Measurements from ENCODE around the gene HPCAL1. TPM values are rescaled to one million over a fixed set of nuclear protein-coding genes. Genes with fewer than 3 reads are reported as not detected.

HPCAL1 gene
- total RNA-seq, 1 experiment from 2014 or later = 26.9 TPM

- intact Hi-C loops (cut with micrococcal nuclease; ENCODE audit: unreplicated experiment) = loop anchor here (10.0 kb wide), 1 partner anchor 162 kb away; no protein-coding TSS in a partner anchor
- H3K36me3 ChIP-seq (ENCODE audit: control insufficient read depth, insufficient read depth, low read length) = no peaks in the 10 kb centered on the region
- H3K4me3 ChIP-seq (ENCODE audit: low read depth, low read length) = no peak overlapping the region
- H3K4me1 Mint-ChIP-seq (ENCODE audit: low read depth, unreplicated experiment) = peaks cover 12% of the 10 kb centered on the region
- H3K9me3 ChIP-seq = no peaks in the 10 kb centered on the region
- no peaks in the 10 kb centered on the region for H3K9me3 Mint-ChIP-seq (ENCODE audit: unreplicated experiment)
- ChIA-PET CTCF (no interaction called here), POLR2A (no interaction called here)
- no TSS peak for BruUV-seq (replicated peaks)
- H3K27ac Mint-ChIP-seq (ENCODE audit: unreplicated experiment) = peak overlapping the region; percentile 75
- H3K27me3 Mint-ChIP-seq (ENCODE audit: insufficient read depth, unreplicated experiment) = no peaks in the 10 kb centered on the region
- H3K27me3 ChIP-seq (replicated peaks; ENCODE audit: control insufficient read depth, insufficient read depth, low read length) = no peaks in the 10 kb centered on the region
- peaks cover 14% of the 10 kb centered on the region for H3K4me1 ChIP-seq
- no peak for TF ChIP-seq CTCF (IDR thresholded peaks at IDR 0.05; ENCODE audit: insufficient read depth in 1 of 2, low read depth in 1 of 2, low read length in 1 of 2, severe bottlenecking in 1 of 2, unreplicated experiment in 1 of 2)
- H3K4me3 Mint-ChIP-seq (ENCODE audit: unreplicated experiment) = no peak overlapping the region
- DNase-seq = no peak
- H3K36me3 Mint-ChIP-seq (ENCODE audit: insufficient read depth, unreplicated experiment) = peaks cover 7% of the 10 kb centered on the region
Observed at GRCh38 chr2:10272464-10272863, 30.2 kb upstream of the HPCAL1 start.

GRCh38 chr2:10273215-10274175, 29.2 kb upstream of the HPCAL1 start:
- Mint-ChIP-seq H3K4me1 (ENCODE audit: low read depth, unreplicated experiment) (peaks cover 18% of the 10 kb centered on the region), H3K4me3 (ENCODE audit: unreplicated experiment) (no peak overlapping the region), H3K36me3 (ENCODE audit: insufficient read depth, unreplicated experiment) (peaks cover 7% of the 10 kb centered on the region), H3K27me3 (ENCODE audit: insufficient read depth, unreplicated experiment) (no peaks in the 10 kb centered on the region), H3K9me3 (ENCODE audit: unreplicated experiment) (no peaks in the 10 kb centered on the region), H3K27ac (ENCODE audit: unreplicated experiment) (no peak overlapping the region)
- no TSS peak for BruUV-seq (replicated peaks)
- Histone ChIP-seq H3K4me3 (ENCODE audit: low read depth, low read length) (no peak overlapping the region), H3K4me1 (peaks cover 16% of the 10 kb centered on the region), H3K9me3 (no peaks in the 10 kb centered on the region), H3K36me3 (ENCODE audit: control insufficient read depth, insufficient read depth, low read length) (no peaks in the 10 kb centered on the region), H3K27me3 (replicated peaks; ENCODE audit: control insufficient read depth, insufficient read depth, low read length) (no peaks in the 10 kb centered on the region)
- POLR2A ChIA-PET = no interaction called here
- intact Hi-C loops (cut with micrococcal nuclease; ENCODE audit: unreplicated experiment) = loop anchor here (10.0 kb wide), 1 partner anchor 161 kb away; no protein-coding TSS in a partner anchor
- CTCF ChIA-PET = no interaction called here
- TF ChIP-seq CTCF (IDR thresholded peaks at IDR 0.05; ENCODE audit: insufficient read depth in 1 of 2, low read depth in 1 of 2, low read length in 1 of 2, severe bottlenecking in 1 of 2, unreplicated experiment in 1 of 2) = no peak
- peak in 1 of 2 experiments; percentile 21 for DNase-seq

GRCh38 chr2:10274376-10274775, 28.3 kb upstream of the HPCAL1 start:
- intact Hi-C loops (cut with micrococcal nuclease; ENCODE audit: unreplicated experiment) = loop anchor here (10.0 kb wide), 1 partner anchor 160 kb away; no protein-coding TSS in a partner anchor
- no TSS peak for BruUV-seq (replicated peaks)
- Mint-ChIP-seq H3K27me3 (ENCODE audit: insufficient read depth, unreplicated experiment) (no peaks in the 10 kb centered on the region), H3K36me3 (ENCODE audit: insufficient read depth, unreplicated experiment) (peaks cover 7% of the 10 kb centered on the region), H3K9me3 (ENCODE audit: unreplicated experiment) (no peaks in the 10 kb centered on the region), H3K4me3 (ENCODE audit: unreplicated experiment) (no peak overlapping the region), H3K4me1 (ENCODE audit: low read depth, unreplicated experiment) (peaks cover 22% of the 10 kb centered on the region), H3K27ac (ENCODE audit: unreplicated experiment) (no peak overlapping the region)
- Histone ChIP-seq H3K4me1 (peaks cover 21% of the 10 kb centered on the region), H3K27me3 (replicated peaks; ENCODE audit: control insufficient read depth, insufficient read depth, low read length) (no peaks in the 10 kb centered on the region; the same call in 1 of the 2 replicates), H3K36me3 (ENCODE audit: control insufficient read depth, insufficient read depth, low read length) (no peaks in the 10 kb centered on the region), H3K4me3 (ENCODE audit: low read depth, low read length) (no peak overlapping the region), H3K9me3 (no peaks in the 10 kb centered on the region)
- TF ChIP-seq CTCF (IDR thresholded peaks at IDR 0.05; ENCODE audit: insufficient read depth in 1 of 2, low read depth in 1 of 2, low read length in 1 of 2, severe bottlenecking in 1 of 2, unreplicated experiment in 1 of 2) = no peak
- ChIA-PET POLR2A (no interaction called here), CTCF (no interaction called here)
- peak in 1 of 2 experiments; percentile 10 for DNase-seq

Data from Caco-2 (cell line).